MM.1S (cell line): Measurements from ENCODE around the gene SLC26A8.

Experiments used
- DNase-seq: peaks from one replicate; pipeline ENCODE4 v3.0.0-alpha.2; 2015
- H2AFZ ChIP-seq: fragments of 300-600 bp; sonication (generic); 2 replicates; pipeline ENCODE4 v1.6.0; 2016; ENCODE audit warnings: antibody characterized with exemption, low read length
- H3F3A ChIP-seq: fragments of 300-600 bp; sonication (generic); 2 replicates; pipeline ENCODE4 v1.6.1; 2016; ENCODE audit warnings: mild to moderate bottlenecking, antibody characterized with exemption, low read length, moderate library complexity, mixed read lengths; ENCODE audit not compliant: insufficient read depth
- H3K27ac ChIP-seq: fragments of 300-600 bp; sonication (generic); 2 replicates; pipeline ENCODE4 v1.5.1; 2016; ENCODE audit warnings: mild to moderate bottlenecking, low read length
- H3K27me3 ChIP-seq: fragments of 300-600 bp; sonication (generic); replicated peaks from 2 replicates; pipeline ENCODE4 v1.6.0; 2016; ENCODE audit warnings: low read length; ENCODE audit not compliant: insufficient read depth
- H3K36me3 ChIP-seq: fragments of 300-600 bp; sonication (generic); replicated peaks from 2 replicates; pipeline ENCODE4 v1.6.1; 2016; ENCODE audit warnings: mild to moderate bottlenecking, low read length, mixed read lengths; ENCODE audit not compliant: insufficient read depth
- H3K4me1 ChIP-seq: fragments of 300-600 bp; sonication (generic); 2 replicates; pipeline ENCODE4 v1.6.1; 2016; ENCODE audit warnings: low read length, mixed read lengths
- H3K4me2 ChIP-seq: fragments of 300-600 bp; sonication (generic); 2 replicates; pipeline ENCODE4 v1.6.0; 2016; ENCODE audit warnings: low read depth, low read length
- H3K4me3 ChIP-seq: fragments of 300-600 bp; sonication (generic); 2 replicates; pipeline ENCODE4 v1.5.1; 2016; ENCODE audit warnings: low read length, mixed read lengths
- H3K79me2 ChIP-seq: fragments of 300-600 bp; sonication (generic); 2 replicates; pipeline ENCODE4 v1.6.1; 2016; ENCODE audit warnings: mixed run types, low read length, mixed read lengths
- H3K9ac ChIP-seq: fragments of 300-600 bp; sonication (generic); 2 replicates; pipeline ENCODE4 v1.6.1; 2016; ENCODE audit warnings: low read length, mixed read lengths
- H3K9me2 ChIP-seq: fragments of 300-600 bp; sonication (generic); replicated peaks from 2 replicates; pipeline ENCODE4 v1.6.1; 2016; ENCODE audit warnings: mild to moderate bottlenecking, low read length, mixed read lengths; ENCODE audit not compliant: insufficient read depth
- H3K9me3 ChIP-seq: fragments of 300-600 bp; sonication (generic); replicated peaks from 2 replicates; pipeline ENCODE4 v1.6.1; 2016; ENCODE audit warnings: mild to moderate bottlenecking, low read length, mixed read lengths; ENCODE audit not compliant: insufficient read depth
- H4K20me1 ChIP-seq: fragments of 300-600 bp; sonication (generic); 2 replicates; pipeline ENCODE4 v1.6.1; 2016; ENCODE audit warnings: mild to moderate bottlenecking, low read length, moderate library complexity, mixed read lengths; ENCODE audit not compliant: insufficient read depth
- EZH2 ChIP-seq: fragments of 300-600 bp; sonication (generic); optimal IDR thresholded peaks from 2 replicates; pipeline ENCODE3; 2017; ENCODE audit warnings: low read depth, mild to moderate bottlenecking, antibody characterized with exemption, low read length, mixed read lengths
- EZH2phosphoT487 ChIP-seq: fragments of 300-600 bp; sonication (generic); IDR thresholded peaks from 2 replicates; pipeline ENCODE4 v1.6.1; 2018; ENCODE audit warnings: antibody characterized with exemption, low read length
- TF ChIP-seq, protein P1 (sequence below): fragments of 300-600 bp; sonication (generic); IDR thresholded peaks from 2 replicates; pipeline ENCODE4 v1.5.1; 2016; ENCODE audit warnings: antibody characterized with exemption, low read length, mixed read lengths

SLC26A8 gene

DNA sequence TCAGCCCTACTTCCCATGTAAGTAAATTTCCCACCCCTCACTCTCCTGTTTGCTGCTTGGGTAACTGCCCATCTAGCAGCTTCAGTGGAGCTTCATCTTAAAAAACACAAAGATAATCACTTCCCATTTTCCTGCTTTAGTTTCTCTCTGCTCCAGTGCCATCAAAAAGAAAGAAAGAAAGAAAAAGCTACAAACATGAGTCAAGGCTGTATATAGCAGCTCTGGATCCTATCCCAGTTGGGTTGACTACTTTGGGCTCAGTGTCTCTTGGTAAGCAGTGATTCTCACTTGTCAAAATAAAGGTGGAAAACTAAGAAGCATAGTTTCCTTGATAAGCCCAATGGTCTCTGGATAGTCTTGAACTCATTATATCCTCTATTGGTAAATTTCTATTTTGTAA lies 54.8 kb downstream of the SLC26A8 start:
- H3K9ac ChIP-seq = no peak overlapping the region
- no peaks in the 10 kb centered on the region for H3K9me3 ChIP-seq
- no peak overlapping the region for H2AFZ ChIP-seq
- no peaks in the 10 kb centered on the region for H3K27me3 ChIP-seq
- peaks cover 9% of the 10 kb centered on the region for H3K4me1 ChIP-seq
- H3K27ac ChIP-seq = no peak overlapping the region
- no peak overlapping the region for H3K4me3 ChIP-seq
- TF ChIP-seq, protein P1, sequence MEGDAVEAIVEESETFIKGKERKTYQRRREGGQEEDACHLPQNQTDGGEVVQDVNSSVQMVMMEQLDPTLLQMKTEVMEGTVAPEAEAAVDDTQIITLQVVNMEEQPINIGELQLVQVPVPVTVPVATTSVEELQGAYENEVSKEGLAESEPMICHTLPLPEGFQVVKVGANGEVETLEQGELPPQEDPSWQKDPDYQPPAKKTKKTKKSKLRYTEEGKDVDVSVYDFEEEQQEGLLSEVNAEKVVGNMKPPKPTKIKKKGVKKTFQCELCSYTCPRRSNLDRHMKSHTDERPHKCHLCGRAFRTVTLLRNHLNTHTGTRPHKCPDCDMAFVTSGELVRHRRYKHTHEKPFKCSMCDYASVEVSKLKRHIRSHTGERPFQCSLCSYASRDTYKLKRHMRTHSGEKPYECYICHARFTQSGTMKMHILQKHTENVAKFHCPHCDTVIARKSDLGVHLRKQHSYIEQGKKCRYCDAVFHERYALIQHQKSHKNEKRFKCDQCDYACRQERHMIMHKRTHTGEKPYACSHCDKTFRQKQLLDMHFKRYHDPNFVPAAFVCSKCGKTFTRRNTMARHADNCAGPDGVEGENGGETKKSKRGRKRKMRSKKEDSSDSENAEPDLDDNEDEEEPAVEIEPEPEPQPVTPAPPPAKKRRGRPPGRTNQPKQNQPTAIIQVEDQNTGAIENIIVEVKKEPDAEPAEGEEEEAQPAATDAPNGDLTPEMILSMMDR = no peak
- TF ChIP-seq EZH2 (no peak), EZH2phosphoT487 (no peak)
- H3K79me2 ChIP-seq = no peaks in the 10 kb centered on the region
- H3K9me2 ChIP-seq = no peaks in the 10 kb centered on the region
- H3K36me3 ChIP-seq = no peaks in the 10 kb centered on the region
- H3F3A ChIP-seq = 0 out of 2 replicates have a peak, but pooled peaks cover 6% of the 10 kb centered on the region
- H4K20me1 ChIP-seq = no peaks in the 10 kb centered on the region
- DNase-seq = no peak
- H3K4me2 ChIP-seq = no peak overlapping the region

GRCh38 chr6:35968821-35969220 lies 55.6 kb downstream of the SLC26A8 start:
- Histone ChIP-seq H3K4me2 (no peak overlapping the region), H2AFZ (no peak overlapping the region), H3K79me2 (no peaks in the 10 kb centered on the region), H3K27ac (no peak overlapping the region), H3K9me3 (no peaks in the 10 kb centered on the region), H3K27me3 (no peaks in the 10 kb centered on the region), H3K36me3 (no peaks in the 10 kb centered on the region), H3K4me1 (peaks cover 9% of the 10 kb centered on the region), H3K4me3 (no peak overlapping the region), H3K9me2 (no peaks in the 10 kb centered on the region), H3K9ac (no peak overlapping the region), H4K20me1 (no peaks in the 10 kb centered on the region), H3F3A (0 out of 2 replicates have a peak, but pooled peaks cover 6% of the 10 kb centered on the region)
- no peak for DNase-seq
- TF ChIP-seq EZH2phosphoT487 (no peak), EZH2 (no peak)
- TF ChIP-seq, protein P1 = no peak

- H3K27ac ChIP-seq = no peak overlapping the region
- no peaks in the 10 kb centered on the region for H3K79me2 ChIP-seq
- H2AFZ ChIP-seq = no peak overlapping the region
- no peak for TF ChIP-seq EZH2
- no peaks in the 10 kb centered on the region for H3K9me2 ChIP-seq
- H3K4me3 ChIP-seq = no peak overlapping the region
- no peak overlapping the region for H3K4me2 ChIP-seq
- H3K9me3 ChIP-seq = no peaks in the 10 kb centered on the region
- DNase-seq = no peak
- H3K4me1 ChIP-seq = no peaks in the 10 kb centered on the region
- H3F3A ChIP-seq = no peaks in the 10 kb centered on the region
- no peaks in the 10 kb centered on the region for H3K36me3 ChIP-seq
- no peaks in the 10 kb centered on the region for H3K27me3 ChIP-seq
- H3K9ac ChIP-seq = no peak overlapping the region
- no peaks in the 10 kb centered on the region for H4K20me1 ChIP-seq
These were observed 57.2 kb downstream of the SLC26A8 start for GRCh38 chr6:35967076-35967774.
